Esophagus muscularis mucosa (tissue), 4 donors: ENCODE data around the gene MYLK. TPM values are rescaled to one million over a fixed set of nuclear protein-coding genes. Genes with fewer than 3 reads are reported as not detected.

Experiments
- DNase-seq: peaks from one replicate; pipeline ENCODE4 v3.0.0-alpha.2; 2017; ENCODE audit errors: extremely low spot score
- H3K27ac ChIP-seq, 4 donors: fragments of 200-600 bp; sonication (generic); replicated peaks in 1 of 4; 1 replicate in 3 of 4; 2 replicates in 1 of 4; pipeline ENCODE4 v1.5.1; 2016 to 2019; ENCODE audit warnings: mild to moderate bottlenecking in 1 of 4
- H3K27me3 ChIP-seq, 4 donors: fragments of 200-600 bp; sonication (generic); one replicate each; pipeline versions ENCODE4 v1.5.1 to v1.6.0; 2016 to 2019
- H3K36me3 ChIP-seq, 4 donors: fragments of 200-600 bp; sonication (generic); one replicate each; pipeline ENCODE4 v1.5.1; 2016 to 2019
- H3K4me1 ChIP-seq, 4 donors: fragments of 200-600 bp; sonication (generic); one replicate each; pipeline ENCODE4 v1.5.1; 2016 to 2019
- H3K4me3 ChIP-seq, 4 donors: fragments of 200-600 bp; sonication (generic); 1 replicate in 2 of 4; 2 replicates in 2 of 4; pipeline ENCODE4 v1.5.1; 2016 to 2019; ENCODE audit warnings: mild to moderate bottlenecking in 4 of 4, moderate library complexity in 1 of 4
- H3K9me3 ChIP-seq, 4 donors: fragments of 200-600 bp; sonication (generic); 1 replicate in 3 of 4; 2 replicates in 1 of 4; pipeline ENCODE4 v1.5.1; 2016 to 2019
- EP300 ChIP-seq: sonication (generic); formaldehyde crosslinking; IDR thresholded peaks from one replicate; pipeline ENCODE4 v1.6.1; 2017; ENCODE audit warnings: antibody characterized with exemption
- POLR2A ChIP-seq: fragments of 450-650 bp; IDR thresholded peaks from one replicate; pipeline ENCODE4 v1.6.1; 2017; ENCODE audit warnings: antibody characterized with exemption, moderate library complexity, mild to moderate bottlenecking, low read depth
- POLR2AphosphoS5 ChIP-seq, 2 donors: sonication (generic); formaldehyde crosslinking; IDR thresholded peaks; one replicate each; pipeline ENCODE4 v1.6.1; 2017; ENCODE audit warnings: antibody characterized with exemption in 2 of 2
- WGBS: methylation state at CpG from one replicate; pipeline ENCODE4 v1.1.5; 2018; 5-methylcytosine and 5-hydroxymethylcytosine counted together
- intact Hi-C: fragments of 100-400 bp; cut with DNase I; formaldehyde crosslinking; loops from one replicate; pipeline ENCODE4 v1.15.1; 2023
- total RNA-seq, 4 donors: library from RNA; depleted of rRNA; stranded (reverse); fragments of >200 nt; gene quantifications; one replicate each; pipeline versions ENCODE4 v1.1.0 to v1.2.1, GENCODE V29; 2016
- TF ChIP-seq, protein P1 (sequence below), 3 experiments: fragments of 200-600 bp in 2 of 3; fragments of 450-650 bp in 1 of 3; sonication (generic) in 2 of 3; IDR thresholded peaks; one replicate each; pipeline ENCODE4 v1.5.1; 2017 to 2019; ENCODE audit warnings: antibody characterized with exemption in 3 of 3, mild to moderate bottlenecking in 2 of 3, moderate library complexity in 1 of 3

The MYLK gene
- total RNA-seq, 4 donors from 2014 or later: 1,983 to 3,208 (median 2,554) TPM

DNA sequence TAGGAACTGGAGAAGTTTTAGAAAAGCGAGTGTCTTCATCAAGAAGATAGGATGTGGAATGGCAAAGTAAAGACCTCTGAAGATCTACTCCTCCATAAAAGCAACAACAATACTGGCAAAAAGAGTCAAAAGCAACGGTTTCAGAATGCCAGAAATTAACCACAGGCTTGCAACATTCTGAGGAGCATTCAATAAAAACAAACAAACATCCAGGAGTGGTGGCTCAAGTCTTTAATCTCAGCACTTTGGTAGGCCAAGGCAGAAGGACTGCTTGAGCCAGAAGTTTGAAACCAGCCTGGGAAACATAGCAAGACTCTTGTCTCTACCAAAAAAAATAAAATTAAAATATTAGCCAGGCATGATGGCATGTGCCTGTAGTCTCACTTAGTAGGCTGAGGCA lies 156.1 kb downstream of the MYLK start:
- Histone ChIP-seq H3K36me3 (no peaks in the 10 kb centered on the region), H3K27me3 (no peaks in the 10 kb centered on the region), H3K9me3 (no peaks in the 10 kb centered on the region), H3K4me3 (no peak overlapping the region), H3K4me1 (peaks cover 5 to 15% (median 11%) of the 10 kb centered on the region in 4 donors), H3K27ac (no peak overlapping the region)
- WGBS: 75% methylated on average over 2 of the region's 2 CpGs
- intact Hi-C loops: loop anchor here (10.0 kb wide), 2 partner anchors 143 to 157 kb away; partner anchors contain the start of genes HACD2 and MYLK
- TF ChIP-seq POLR2A: no peak
- no peak for TF ChIP-seq EP300
- TF ChIP-seq POLR2AphosphoS5 (IDR thresholded peaks at IDR 0.05): no peak
- TF ChIP-seq, protein P1, sequence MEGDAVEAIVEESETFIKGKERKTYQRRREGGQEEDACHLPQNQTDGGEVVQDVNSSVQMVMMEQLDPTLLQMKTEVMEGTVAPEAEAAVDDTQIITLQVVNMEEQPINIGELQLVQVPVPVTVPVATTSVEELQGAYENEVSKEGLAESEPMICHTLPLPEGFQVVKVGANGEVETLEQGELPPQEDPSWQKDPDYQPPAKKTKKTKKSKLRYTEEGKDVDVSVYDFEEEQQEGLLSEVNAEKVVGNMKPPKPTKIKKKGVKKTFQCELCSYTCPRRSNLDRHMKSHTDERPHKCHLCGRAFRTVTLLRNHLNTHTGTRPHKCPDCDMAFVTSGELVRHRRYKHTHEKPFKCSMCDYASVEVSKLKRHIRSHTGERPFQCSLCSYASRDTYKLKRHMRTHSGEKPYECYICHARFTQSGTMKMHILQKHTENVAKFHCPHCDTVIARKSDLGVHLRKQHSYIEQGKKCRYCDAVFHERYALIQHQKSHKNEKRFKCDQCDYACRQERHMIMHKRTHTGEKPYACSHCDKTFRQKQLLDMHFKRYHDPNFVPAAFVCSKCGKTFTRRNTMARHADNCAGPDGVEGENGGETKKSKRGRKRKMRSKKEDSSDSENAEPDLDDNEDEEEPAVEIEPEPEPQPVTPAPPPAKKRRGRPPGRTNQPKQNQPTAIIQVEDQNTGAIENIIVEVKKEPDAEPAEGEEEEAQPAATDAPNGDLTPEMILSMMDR (IDR thresholded peaks at IDR 0.05): no peak
- DNase-seq: no peak

DNA sequence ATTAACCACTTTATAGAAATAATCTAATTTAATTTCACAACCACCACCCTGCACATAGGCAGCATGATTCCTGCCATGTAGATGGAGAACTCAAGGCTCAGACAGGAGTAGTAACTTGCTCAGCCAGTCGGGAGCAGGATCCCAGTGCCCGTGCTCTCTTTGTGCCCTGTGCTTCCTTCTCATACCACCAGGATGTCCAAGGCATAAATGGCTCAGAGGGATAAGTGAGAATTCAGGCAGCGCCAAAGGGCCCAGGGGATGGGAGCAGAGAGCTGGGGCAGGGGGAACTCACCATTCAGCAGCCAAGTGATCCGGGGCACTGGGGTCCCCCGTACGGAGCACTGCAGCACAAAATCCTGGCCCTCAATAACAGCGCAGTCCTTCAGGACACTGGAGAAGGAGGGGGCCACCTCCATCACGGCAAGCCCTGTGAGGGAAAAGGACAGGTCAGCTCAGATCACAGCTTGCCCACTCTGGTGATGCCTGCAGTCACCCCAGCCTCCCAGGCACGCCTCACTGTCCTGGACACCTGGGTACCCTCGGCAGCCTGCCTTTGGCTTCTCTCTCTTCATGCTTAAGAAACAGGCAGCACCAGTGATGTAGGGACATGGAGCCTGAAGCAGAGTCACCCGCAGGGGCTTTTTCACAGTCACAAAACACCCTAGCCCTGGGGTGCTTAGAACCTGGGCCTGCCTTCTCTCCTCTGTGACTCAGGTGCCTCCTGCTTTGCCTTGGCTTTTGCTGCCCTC lies 158.3 kb downstream of the MYLK start:
- Histone ChIP-seq H3K36me3 (no peaks in the 10 kb centered on the region), H3K27ac (no peak overlapping the region), H3K9me3 (no peaks in the 10 kb centered on the region), H3K4me3 (no peak overlapping the region), H3K4me1 (peaks cover 6 to 32% (median 29%) of the 10 kb centered on the region in 4 donors), H3K27me3 (no peaks in the 10 kb centered on the region)
- intact Hi-C loops: loop anchor here (10.0 kb wide), 2 partner anchors 141 to 159 kb away; partner anchors contain the start of genes HACD2 and MYLK
- WGBS: 91% methylated on average over 9 of the region's 11 CpGs
- DNase-seq: no peak
- TF ChIP-seq POLR2A: no peak
- TF ChIP-seq, protein P1 (IDR thresholded peaks at IDR 0.05): peak in 1 of 3 experiments; percentile 3

DNA sequence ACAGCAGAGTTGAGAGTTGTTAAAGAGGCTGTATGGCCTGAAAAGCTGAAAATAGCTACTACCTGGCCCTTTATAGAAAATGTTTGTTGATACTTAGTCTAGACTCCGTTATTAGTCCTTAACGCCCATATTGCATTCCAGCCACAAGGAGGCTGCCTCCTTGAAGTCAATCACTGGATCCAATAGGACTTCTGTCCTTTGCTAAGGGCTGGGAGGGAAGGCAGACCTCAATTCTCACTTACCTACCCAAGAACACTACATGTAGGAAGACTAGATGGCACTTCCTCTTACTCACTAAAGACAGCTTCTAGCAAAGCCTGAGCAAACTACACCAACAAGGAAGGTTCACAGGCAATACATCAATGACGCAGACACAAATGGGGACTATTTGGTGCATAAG lies 159.8 kb downstream of the MYLK start:
- Histone ChIP-seq H3K9me3 (no peaks in the 10 kb centered on the region), H3K4me1 (peaks cover 15 to 47% (median 44%) of the 10 kb centered on the region in 4 donors), H3K4me3 (no peak overlapping the region), H3K27me3 (no peaks in the 10 kb centered on the region), H3K27ac (peak overlapping the region in 3 of 4 donors; percentile 34 to 91 (median 82)), H3K36me3 (no peaks in the 10 kb centered on the region)
- intact Hi-C loops: loop anchor here (10.0 kb wide), 2 partner anchors 140 to 160 kb away; partner anchors contain the start of genes HACD2 and MYLK
- 19% methylated on average over 3 of the region's 3 CpGs for WGBS
- no peak for DNase-seq
- TF ChIP-seq EP300 (no peak), POLR2A (no peak)
- TF ChIP-seq, protein P1 (IDR thresholded peaks at IDR 0.05): peak in 1 of 3 experiments; percentile 15

DNA sequence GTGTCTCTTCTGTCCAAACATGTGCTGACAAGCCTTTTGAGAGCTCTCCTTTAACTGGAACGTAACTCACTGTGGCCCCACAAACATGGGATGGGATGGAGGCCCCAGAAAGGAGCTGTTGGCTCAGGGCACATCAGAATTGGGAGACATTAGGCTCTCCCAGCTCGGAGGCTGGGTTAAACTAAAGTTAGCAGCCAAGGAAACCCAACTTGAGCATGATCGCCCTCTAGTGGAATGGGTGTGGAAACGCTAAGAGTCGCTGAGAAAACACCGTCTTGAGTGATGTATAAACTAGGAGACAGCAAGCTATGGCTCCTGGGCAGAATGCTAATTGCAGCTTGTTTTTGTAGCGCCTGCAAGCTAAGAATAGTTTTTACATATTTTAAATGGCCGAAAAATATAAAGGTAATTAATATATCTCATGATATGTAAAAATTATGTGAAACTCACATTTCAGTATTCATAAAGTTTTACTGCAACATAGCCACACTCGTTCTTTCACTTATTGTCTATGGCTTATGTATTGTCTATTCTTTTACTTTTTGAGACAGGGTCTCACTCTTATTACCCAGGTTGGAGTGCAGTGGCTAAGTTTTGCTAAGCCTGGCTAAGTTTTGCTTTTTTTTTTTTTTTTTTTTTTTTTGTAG lies 160.5 kb downstream of the MYLK start:
- DNase-seq: no peak
- 13% methylated on average over 9 of the region's 9 CpGs for WGBS
- no peaks in the 10 kb centered on the region for H3K9me3 ChIP-seq
- peak; percentile 56 to 58 for TF ChIP-seq POLR2AphosphoS5 (IDR thresholded peaks at IDR 0.05)
- TF ChIP-seq EP300: no peak
- TF ChIP-seq, protein P1 (IDR thresholded peaks at IDR 0.05): peak; percentile 78 to 93 (median 86)
- no peak for TF ChIP-seq POLR2A
- intact Hi-C loops: loop anchor here (10.0 kb wide), 2 partner anchors 139 to 161 kb away; partner anchors contain the start of genes HACD2 and MYLK
- peaks cover 18 to 54% (median 51%) of the 10 kb centered on the region in 4 donors for H3K4me1 ChIP-seq
- peak overlapping the region; percentile 67 to 91 (median 78) for H3K27ac ChIP-seq
- no peak overlapping the region for H3K4me3 ChIP-seq
- H3K36me3 ChIP-seq: no peaks in the 10 kb centered on the region
- H3K27me3 ChIP-seq: no peaks in the 10 kb centered on the region
